CD4-positive, alpha-beta T cell treated with Interleukin-2 at 100 ng/mL for 4 hours (primary cell): ENCODE data around the gene ALDH1A1.

Experiments
- DNase-seq: peaks from one replicate; pipeline ENCODE4 v3.0.0-alpha.2; 2020; ENCODE audit warnings: low spot score

ALDH1A1 gene

DNA sequence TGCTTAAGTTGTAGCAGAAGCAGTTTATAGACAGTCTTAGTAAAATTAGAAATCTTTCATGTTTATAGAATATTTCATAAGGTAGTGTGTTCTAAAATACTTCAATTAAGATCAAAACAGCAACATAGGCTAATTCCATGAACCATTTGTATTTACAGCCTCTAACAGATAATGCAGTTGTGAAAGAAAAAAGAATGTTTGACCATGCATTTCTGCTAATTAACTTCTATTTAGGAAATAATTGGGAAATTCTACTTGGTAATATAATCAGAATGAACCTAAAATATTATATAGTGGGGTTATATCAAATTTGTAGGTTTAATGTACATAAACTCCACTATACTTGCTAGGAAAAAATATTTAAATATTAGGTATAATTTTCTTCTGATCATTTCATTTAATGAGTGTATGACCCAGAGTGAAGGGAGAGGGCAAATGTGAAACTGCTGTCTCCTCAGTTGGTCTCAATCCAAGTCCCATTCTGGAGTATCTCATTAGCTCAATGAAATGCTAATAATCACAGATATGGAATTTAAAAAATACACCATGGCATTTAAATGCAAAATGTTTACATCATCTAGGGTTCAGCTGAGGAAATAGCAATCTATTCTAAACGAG, 34.9 kb downstream of the ALDH1A1 start:
- DNase-seq, result no peak

DNA sequence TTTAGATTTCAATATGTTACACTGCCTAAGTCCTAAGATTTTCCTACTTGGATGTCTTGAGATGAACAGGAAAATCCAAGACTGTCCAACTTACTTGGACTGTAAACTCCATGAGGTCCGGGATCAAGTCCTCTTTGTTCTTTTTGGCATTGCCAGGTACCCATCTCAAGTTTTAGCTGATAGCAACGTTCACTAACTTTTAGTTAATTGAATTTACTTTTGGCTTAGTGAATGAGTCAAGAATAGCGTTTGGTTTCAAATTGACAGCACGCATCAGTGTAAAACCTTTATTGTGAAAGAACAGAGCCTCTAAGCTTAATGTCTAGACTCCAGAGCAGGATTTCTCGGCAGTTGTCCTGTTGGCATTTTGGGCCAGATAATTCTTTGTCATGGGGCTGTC, 37.2 kb downstream of the ALDH1A1 start:
- no peak for DNase-seq

DNA sequence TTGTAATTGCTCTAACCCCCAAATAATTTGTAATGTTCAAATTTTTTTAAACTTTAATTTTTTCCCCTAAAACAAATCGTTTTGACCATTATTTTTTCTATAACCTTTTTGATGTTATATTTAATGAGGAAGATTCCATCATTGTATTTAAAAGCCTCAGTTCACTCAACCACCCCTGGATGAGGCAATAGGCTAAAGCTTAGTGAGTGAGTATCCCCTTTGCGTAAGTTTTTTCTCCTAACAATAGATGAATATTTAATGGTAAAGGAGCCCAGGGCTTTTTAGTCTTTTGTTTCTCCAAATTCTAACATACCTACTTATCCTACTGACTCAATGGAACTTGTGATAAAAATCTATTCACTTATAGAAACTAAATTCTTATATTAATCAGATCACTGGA, 38.1 kb downstream of the ALDH1A1 start:
- DNase-seq, result no peak

DNA sequence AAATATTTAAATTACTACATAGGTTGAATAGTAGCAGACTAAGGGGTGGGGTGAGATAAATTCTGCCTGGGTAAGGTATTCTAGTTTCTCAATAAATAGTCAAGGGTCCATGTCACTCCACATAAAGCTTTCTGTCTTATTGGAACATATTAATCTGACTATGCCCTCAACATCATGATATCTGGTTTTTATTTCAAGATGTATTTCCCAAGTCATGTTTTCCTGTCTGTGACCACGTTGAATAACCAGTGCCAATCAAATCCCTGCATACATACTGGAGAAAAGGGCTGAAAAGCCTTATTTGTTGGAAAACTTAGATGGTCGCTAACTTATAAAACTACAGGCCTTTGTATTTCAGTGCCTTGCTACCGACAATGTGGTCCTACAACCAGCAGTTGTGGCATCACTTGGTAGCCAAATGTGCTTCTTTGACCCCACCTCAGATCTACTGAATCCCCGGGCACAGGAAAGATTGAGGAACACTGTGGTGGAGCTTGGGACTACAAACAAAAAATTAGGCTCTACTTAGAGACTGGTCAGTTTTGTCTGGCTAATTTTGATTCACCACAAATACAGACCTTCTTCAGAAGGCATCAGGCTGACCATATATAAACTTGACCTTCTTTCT, 39.4 kb downstream of the ALDH1A1 start:
- no peak for DNase-seq

DNA sequence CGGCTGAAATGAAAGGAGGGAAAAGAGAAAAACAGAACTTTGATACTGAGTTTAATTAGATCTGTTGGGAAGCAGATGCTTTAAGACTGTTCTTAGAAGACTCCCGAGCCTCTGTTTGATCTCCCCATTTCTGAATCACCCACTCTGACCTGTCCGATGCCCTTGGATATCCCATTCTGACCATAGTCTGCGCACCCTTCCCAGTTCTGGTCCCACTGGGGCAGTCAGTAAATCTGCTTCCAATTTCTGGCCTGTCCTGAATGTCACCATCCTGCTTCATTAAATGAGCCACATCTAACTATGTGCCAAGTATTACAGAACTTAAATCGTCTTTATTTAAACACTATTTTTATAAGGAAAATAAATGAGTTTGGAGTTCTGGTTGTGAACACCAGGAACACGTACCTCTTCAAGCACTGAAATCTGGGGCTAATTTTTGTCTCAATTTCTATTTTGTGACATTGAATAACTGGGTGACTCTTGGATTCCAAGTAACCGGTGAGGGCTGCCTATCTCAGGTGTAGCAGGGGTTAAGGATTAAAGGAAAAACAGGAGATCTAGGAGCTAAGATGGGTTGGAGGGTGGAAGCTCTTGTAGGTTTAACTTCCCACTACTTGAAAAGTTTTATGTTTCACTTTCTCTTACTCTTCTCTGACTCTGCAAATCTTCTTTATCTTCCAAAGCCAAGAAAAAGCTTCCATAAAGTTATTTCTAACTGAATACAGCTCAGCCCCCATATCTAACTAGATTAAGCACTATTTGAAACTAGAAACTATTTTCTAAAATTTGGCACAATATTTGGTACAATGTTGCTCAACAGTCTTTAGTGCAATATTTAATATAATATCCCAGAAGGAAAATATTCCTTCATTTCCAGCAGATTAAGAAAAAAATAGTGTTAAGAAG, 40.1 kb downstream of the ALDH1A1 start:
- no peak for DNase-seq

DNA sequence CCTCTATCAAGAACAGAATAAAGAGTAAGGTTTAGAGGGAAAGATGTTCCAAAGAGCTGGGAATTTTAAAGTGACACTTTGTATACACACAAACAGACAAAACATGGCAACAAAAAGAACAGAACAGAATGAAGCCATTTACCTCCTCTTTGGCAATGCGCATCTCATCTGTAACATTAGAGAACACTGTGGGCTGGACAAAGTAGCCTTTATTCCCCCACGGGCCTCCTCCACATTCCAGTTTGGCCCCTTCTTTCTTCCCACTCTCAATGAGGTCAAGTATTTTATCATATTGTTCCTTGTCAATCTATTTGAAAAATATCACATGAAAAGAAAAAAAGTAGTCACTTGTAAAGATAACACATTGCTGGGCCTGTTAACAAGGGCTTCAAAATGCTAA, 41.0 kb downstream of the ALDH1A1 start:
- DNase-seq, result no peak

DNA sequence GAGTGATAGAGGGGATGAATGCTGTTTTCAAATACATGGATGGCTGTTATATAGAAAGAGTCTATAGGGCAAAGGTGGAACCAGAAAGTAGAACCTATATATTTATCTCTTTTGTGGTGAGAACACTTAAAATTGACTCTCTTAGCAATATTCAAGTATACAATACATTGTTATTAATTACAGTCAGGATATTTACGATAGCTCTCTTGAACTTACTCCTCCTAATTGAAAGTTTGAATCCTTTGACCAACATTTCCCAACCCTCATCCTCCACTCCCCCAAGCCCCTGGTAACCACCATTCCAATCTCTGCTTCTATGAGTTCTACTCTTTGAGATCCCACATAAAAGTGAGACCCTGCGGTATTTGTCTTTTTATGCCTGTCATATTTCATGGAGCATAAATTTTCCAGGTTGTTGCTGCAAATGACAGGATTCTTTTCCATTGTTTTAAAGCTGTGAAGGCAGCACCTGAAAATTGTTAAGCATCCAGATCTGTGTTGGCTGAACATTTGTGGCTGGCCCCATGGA, 41.5 kb downstream of the ALDH1A1 start:
- no peak for DNase-seq

DNA sequence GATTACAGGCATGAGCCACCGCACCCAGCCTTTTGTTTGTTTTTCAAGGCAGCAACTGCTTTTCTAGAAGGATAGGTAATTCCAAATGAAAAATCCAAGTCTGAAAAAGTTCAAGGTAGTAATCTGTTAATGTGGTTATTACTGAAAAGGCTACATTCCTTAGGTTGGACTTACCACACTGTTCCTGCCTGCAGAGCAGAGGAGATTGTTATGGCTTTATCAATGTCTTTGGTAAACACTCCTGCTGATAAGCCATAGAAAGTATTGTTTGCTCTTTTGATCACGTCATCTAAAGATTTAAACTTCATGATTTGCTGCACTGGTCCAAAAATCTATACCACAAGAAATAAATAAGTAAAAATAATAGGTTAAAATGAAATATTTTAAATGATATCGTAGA, 43.4 kb downstream of the ALDH1A1 start:
- DNase-seq, result no peak

DNA sequence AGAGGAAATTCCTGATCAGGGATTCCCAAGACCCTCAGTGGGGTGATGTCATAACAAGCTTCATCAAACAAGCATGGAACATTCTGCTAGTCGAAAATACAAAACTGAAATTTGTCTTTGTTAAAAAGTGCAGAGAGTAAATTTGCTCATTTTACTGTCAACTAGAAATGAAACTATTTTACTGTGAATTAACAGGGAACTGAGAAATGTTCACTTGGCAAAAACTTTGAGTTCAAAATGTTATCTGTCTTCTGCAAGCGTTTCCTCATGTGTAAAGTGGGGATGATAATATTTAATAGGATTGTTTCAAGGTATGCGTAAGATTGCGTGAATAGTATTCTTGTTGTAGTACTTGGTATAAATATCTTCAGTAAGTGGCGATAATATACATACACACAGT, 45.4 kb downstream of the ALDH1A1 start:
- no peak for DNase-seq

DNA sequence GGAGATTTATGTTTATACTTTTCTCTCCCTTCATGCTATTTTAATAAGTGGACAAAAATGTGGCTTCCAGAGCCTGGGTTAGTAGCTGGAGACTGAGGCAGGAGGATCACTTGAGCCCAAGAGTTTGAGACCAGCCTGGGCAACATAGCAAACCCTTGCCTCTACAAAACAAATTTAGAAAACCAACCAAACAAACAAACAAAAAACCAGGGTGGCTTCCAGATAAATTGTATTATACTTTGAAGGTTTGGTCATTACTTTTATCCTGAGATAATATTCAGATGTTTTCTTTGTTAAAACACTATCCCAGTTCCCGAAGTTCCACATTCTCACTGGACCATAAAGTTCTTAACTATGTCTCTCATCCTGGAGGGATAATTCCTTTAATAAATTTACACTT, 46.0 kb downstream of the ALDH1A1 start:
- DNase-seq, result no peak

DNA sequence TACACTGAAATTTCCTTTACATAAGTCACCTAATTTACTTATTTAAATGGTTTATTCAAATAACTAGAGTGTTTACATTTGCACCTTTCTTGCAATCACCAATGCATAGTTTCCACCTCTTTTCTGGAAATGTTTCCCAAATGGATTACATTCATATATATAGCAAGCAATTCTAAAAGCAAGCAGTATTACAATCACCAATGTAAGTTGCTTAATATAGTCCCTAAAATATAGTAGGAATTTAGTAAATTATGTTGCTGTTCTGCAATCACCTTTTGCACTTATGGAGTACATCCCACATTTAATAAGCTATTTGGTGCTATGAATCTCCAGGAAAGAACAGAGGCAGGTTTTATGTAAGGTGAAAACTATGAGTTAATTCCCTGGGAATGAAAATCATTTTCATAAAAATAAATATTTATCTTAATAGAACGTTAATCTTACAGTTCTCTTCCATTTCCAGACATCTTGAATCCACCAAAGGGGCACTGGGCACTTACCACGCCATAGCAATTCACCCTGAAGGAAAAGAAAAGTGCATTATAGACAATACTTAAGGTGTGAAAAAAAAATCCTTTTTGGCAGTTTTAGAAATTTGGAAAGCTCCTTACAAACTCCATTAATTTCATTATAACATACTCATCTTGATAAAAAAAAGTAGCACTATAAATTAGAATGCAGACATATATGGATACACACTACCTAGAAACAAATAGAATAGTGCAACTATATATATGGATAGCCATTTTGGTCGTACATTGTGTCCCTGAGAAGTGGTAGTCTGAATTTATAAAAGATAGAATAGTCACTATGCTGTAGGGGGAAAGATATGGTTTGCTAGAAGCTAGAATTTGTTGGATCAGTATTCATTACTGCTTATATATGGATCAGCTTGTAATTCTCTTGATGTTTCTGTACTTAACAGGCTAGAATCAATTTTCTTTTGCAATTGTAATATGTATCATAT, 47.1 kb downstream of the ALDH1A1 start:
- no peak for DNase-seq

DNA sequence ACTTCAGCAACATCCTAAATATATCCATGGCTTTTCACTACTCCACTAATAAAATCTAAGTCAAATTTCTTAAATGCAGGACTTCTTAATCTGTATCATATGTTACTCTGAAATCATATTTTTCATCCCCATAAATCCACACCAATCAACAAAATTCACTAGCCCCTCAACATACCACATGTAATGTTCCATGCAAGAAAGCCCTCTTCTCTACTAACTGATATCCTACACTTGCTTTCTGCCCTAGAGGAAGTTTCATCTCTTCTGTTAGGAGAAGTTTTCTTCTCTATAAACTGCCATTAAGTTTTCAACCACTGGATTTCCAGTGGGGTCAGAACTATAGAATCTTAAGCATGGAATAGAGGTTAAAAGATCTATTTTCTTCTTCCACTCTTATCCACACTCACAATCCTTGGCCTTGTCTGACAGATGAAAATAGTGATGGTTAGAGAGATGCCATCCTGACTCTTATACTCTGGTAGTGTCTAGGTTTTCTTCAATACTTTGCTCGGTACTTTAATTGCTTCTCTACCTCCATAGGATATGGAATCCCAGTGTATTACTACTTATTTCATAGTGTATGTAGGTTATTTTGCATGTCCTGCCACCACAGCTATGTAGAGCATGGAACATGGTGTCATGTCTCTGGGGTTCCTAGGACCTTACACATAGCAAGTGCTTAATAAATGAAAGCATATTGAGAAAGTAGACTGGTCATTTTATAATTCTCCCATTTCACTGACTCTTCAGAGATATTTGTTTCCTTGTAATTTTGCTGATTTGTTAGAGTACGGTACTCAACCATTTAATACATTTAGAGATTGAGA, 48.4 kb downstream of the ALDH1A1 start:
- no peak for DNase-seq

DNA sequence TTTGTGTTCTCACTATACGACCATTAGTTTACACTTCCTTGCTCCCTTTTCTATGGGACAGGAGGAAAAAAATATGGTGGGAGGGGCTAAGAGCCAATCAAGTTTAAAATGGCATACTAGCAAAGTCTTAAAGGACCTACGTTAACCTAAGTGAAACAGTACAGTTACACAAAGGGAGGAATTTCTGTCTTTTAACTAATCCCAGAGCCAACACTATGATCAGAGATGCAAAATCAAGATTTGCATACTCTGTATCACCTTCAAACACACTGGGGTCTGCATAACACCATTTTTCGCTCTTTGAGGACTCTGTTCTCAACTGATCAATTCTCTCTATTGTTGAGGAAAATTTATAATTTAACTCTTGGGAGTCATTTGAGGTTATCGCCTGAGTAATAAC, 49.8 kb downstream of the ALDH1A1 start:
- no peak for DNase-seq

DNA sequence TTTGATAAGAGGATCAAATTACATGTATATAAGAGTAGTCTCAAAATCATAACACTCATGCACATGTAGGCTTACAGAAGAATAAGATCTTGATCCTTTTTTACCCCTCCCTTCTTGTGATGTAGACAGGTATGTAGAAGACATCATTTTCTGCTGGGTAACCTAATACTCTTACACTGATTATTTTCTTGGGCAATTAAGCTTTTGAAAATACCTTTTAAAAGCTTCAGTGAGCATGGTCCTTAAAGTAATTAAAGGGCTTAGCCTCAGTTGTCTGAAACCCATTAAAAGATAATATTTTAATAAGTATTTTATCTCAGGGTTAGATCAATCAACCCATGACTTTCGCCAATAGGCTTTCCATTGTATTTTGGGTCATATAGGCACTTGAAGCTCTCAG, 50.6 kb downstream of the ALDH1A1 start:
- DNase-seq, result no peak

DNA sequence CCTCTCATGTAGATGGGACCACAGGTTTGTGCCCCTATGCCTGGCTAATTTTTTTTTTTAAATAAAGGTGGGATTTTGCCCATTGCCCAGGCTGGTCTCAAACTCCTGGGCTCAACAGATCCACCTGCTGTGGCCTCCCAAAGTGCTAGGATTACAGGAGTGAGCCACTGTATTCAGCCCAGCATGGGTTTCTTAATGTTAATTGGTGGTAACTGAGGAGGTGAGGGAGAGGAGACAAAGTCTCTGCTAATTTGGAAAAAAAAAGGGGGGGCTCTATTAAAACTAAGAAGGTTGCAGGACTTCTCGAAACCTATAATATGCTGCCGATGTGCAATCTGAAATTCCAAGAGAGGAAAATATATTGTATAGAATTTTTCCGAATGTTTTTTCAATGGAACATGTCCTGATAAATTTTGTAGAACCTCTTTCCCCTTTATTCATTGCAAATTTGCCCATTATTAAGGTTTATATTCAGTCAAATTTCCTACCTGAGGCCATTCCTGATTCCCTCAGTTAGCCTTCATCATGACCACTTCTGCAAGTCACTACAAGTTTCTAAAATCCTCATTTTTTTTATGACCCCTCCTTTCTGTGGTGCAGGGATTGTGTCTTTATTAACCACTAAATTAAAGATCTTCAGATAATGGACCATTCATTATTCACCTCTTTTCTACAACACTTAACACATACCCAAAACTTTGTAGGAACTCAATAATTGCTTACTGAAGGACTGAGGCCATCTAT, 52.9 kb downstream of the ALDH1A1 start:
- DNase-seq, result no peak

DNA sequence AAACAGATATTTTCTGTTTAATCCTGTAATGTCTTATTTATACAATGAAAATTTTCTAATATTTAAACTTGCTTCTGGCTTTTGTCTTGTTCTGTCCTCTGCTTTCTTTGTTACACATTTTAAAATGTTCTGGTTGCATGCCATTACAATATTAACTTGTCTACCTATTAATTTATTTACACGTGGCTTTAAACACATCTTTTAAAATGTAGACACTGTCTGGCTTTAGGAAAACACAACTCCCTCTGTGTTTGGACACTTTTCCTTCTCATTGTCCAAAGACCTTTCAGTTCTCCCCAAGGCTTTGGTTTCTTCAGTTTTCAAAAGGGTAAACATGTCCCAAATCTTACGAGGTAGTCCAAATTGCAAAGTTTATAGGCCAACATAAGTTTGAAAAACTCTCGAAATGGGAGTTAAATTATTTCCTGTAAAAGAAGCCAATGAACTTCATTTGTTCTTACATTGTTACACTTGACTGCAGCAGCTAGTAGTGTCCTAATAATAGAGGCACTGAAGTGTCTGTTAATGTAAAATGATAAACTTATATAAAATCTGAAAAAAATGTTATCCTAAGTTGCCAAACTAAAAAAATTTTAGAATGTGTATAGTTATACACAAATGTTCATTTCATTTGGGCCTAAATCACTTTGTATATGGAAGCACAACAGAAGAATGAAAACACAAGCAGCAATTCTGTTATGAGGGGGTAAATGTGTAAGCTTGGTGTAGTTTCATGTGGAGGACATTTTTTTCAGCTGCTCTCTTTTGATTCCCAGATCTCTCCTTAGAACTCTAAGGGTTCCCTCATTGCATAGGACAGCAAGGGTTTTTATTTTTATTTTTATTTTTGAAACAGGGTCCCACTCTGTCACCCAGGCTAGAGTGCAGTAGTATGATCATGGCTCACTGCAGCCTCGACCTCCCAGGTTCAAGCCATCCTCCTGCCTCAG, 53.8 kb downstream of the ALDH1A1 start:
- no peak for DNase-seq

DNA sequence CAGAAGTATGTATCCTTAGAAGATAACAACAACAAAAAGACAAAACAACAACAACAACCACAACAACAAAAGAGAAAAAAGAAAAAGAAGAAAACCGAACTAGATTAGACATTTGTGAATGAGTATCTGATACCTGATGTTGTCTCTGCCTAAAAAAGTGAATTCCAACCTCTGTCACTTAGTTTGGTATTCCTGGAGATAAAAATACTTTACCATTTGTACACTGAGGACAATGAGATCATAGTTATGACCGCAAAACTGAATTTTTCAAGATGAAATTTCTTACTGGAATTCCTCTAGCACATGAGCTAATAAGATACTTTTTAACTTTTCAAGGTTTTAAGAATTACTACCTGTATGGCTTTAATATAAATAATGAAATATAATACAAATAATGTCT, 54.5 kb downstream of the ALDH1A1 start:
- no peak for DNase-seq

DNA sequence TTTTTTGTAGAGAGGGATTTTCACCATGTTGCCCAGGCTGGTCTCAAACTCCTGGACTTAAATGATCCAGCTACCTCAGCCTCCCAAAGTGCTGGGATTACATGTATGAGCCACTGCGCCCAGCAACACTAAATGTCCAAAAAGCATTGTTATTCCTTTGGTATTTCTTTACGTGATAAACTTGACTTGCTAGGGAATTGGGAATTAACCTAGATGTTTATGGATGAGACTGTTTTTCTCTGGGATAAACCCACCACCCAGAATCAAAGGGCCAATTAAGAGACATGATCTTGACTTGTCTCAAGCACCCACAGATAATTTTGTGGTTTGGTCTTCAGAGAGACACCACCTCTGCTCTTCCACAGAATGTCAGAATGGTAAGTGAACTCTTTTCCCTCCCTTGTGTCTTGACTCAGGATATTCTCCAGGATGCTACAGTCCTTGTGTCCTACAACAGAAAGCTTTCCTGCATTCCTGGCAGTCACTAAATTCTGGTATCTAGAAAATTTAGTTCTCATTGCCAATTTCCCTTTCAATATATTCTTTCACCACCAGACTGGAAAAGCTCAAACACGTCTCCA, 55.7 kb downstream of the ALDH1A1 start:
- DNase-seq, result no peak

DNA sequence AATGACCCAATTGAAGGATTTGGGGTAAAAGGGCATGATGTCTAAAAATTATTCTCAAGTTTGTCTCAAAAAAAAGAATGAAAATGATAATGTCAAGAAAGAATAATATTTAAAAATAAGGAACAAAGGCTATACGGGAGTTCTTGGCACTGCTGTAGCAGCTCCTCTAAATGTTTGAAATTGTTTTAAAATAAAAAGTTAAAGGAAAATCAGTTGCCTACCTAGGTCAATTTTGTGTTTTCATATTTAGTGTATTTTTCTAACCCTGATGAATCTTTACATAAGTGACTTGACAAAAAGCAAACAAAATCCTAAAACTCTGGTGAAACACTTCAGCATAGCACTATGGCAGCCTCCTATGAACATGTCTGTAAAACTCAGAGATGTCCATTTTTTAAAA, 56.4 kb downstream of the ALDH1A1 start:
- DNase-seq, result no peak
